ENCODE data around the gene HIBADH. TPM values are rescaled to one million over a fixed set of nuclear protein-coding genes. Genes with fewer than 3 reads are reported as not detected.

HIBADH gene
- total RNA-seq, 1 experiment from 2014 or later: 33.7 TPM

GRCh38 chr7:27670676-27671075 is 8.0 kb upstream of the HIBADH start:
- Histone ChIP-seq H3K36me3 (ENCODE audit: control insufficient read depth, insufficient read depth, low read length) (no peaks in the 10 kb centered on the region), H3K9me3 (no peaks in the 10 kb centered on the region), H3K4me3 (ENCODE audit: low read depth, low read length) (no peak overlapping the region), H3K4me1 (no peaks in the 10 kb centered on the region), H3K27me3 (replicated peaks; ENCODE audit: control insufficient read depth, insufficient read depth, low read length) (no peaks in the 10 kb centered on the region)
- ChIA-PET CTCF (no interaction called here), POLR2A (no interaction called here)
- intact Hi-C loops (cut with micrococcal nuclease; ENCODE audit: unreplicated experiment): no loop called here
- no TSS peak for BruUV-seq (replicated peaks)
- no peak overlapping the region for H3K4me3 Mint-ChIP-seq (ENCODE audit: unreplicated experiment)
- H3K9me3 Mint-ChIP-seq (ENCODE audit: unreplicated experiment): no peaks in the 10 kb centered on the region
- H3K4me1 Mint-ChIP-seq (ENCODE audit: low read depth, unreplicated experiment): peaks cover 7% of the 10 kb centered on the region
- no peak for TF ChIP-seq CTCF (IDR thresholded peaks at IDR 0.05; ENCODE audit: insufficient read depth in 1 of 2, low read depth in 1 of 2, low read length in 1 of 2, severe bottlenecking in 1 of 2, unreplicated experiment in 1 of 2)
- DNase-seq: no peak
- no peaks in the 10 kb centered on the region for H3K36me3 Mint-ChIP-seq (ENCODE audit: insufficient read depth, unreplicated experiment)
- no peak overlapping the region for H3K27ac Mint-ChIP-seq (ENCODE audit: unreplicated experiment)
- H3K27me3 Mint-ChIP-seq (ENCODE audit: insufficient read depth, unreplicated experiment): no peaks in the 10 kb centered on the region

GRCh38 chr7:27670177-27670576 is 7.5 kb upstream of the HIBADH start:
- ChIA-PET POLR2A (no interaction called here), CTCF (no interaction called here)
- Mint-ChIP-seq H3K4me1 (ENCODE audit: low read depth, unreplicated experiment) (peaks cover 7% of the 10 kb centered on the region), H3K27ac (ENCODE audit: unreplicated experiment) (no peak overlapping the region), H3K27me3 (ENCODE audit: insufficient read depth, unreplicated experiment) (no peaks in the 10 kb centered on the region), H3K36me3 (ENCODE audit: insufficient read depth, unreplicated experiment) (no peaks in the 10 kb centered on the region), H3K4me3 (ENCODE audit: unreplicated experiment) (no peak overlapping the region), H3K9me3 (ENCODE audit: unreplicated experiment) (no peaks in the 10 kb centered on the region)
- no peaks in the 10 kb centered on the region for H3K9me3 ChIP-seq
- no peak for TF ChIP-seq CTCF (IDR thresholded peaks at IDR 0.05; ENCODE audit: insufficient read depth in 1 of 2, low read depth in 1 of 2, low read length in 1 of 2, severe bottlenecking in 1 of 2, unreplicated experiment in 1 of 2)
- no peaks in the 10 kb centered on the region for H3K4me1 ChIP-seq
- DNase-seq: no peak
- no TSS peak for BruUV-seq (replicated peaks)
- no peak overlapping the region for H3K4me3 ChIP-seq (ENCODE audit: low read depth, low read length)
- intact Hi-C loops (cut with micrococcal nuclease; ENCODE audit: unreplicated experiment): no loop called here
- H3K36me3 ChIP-seq (ENCODE audit: control insufficient read depth, insufficient read depth, low read length): no peaks in the 10 kb centered on the region
- H3K27me3 ChIP-seq (replicated peaks; ENCODE audit: control insufficient read depth, insufficient read depth, low read length): no peaks in the 10 kb centered on the region

DNA sequence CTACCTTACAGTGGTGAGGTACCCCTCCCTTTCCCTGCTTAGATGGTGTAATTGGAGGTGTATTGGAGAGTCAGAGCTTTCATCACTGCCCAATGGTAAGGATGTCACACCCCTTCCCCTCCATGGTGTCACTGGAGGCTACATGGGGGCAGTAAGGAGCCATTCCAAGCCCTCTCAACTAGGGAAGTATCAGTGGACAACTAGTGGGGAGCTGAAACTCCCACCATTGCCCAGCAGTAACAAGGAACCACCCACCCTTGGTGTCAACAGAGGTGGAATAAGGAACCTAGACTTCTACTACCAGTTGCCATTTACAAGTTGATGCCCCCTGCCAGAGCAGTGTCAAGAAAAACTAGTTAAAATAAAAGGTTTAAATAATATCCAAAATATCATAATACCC is 2.8 kb upstream of the HIBADH start:
- no peaks in the 10 kb centered on the region for H3K36me3 ChIP-seq (ENCODE audit: control insufficient read depth, insufficient read depth, low read length)
- H3K4me1 ChIP-seq: 0 out of 2 replicates have a peak, but pooled peaks cover 3% of the 10 kb centered on the region
- peaks cover 5% of the 10 kb centered on the region for H3K36me3 Mint-ChIP-seq (ENCODE audit: insufficient read depth, unreplicated experiment)
- ChIA-PET POLR2A (no interaction called here), CTCF (no interaction called here)
- H3K9me3 ChIP-seq: no peaks in the 10 kb centered on the region
- intact Hi-C loops (cut with micrococcal nuclease; ENCODE audit: unreplicated experiment): no loop called here
- BruUV-seq (replicated peaks): no TSS peak
- DNase-seq: no peak
- no peak for TF ChIP-seq CTCF (IDR thresholded peaks at IDR 0.05; ENCODE audit: insufficient read depth in 1 of 2, low read depth in 1 of 2, low read length in 1 of 2, severe bottlenecking in 1 of 2, unreplicated experiment in 1 of 2)
- H3K4me3 ChIP-seq (ENCODE audit: low read depth, low read length): no peak overlapping the region
- H3K9me3 Mint-ChIP-seq (ENCODE audit: unreplicated experiment): no peaks in the 10 kb centered on the region
- H3K4me1 Mint-ChIP-seq (ENCODE audit: low read depth, unreplicated experiment): peaks cover 7% of the 10 kb centered on the region
- H3K27me3 Mint-ChIP-seq (ENCODE audit: insufficient read depth, unreplicated experiment): no peaks in the 10 kb centered on the region
- H3K4me3 Mint-ChIP-seq (ENCODE audit: unreplicated experiment): no peak overlapping the region
- H3K27ac Mint-ChIP-seq (ENCODE audit: unreplicated experiment): no peak overlapping the region
- no peaks in the 10 kb centered on the region for H3K27me3 ChIP-seq (replicated peaks; ENCODE audit: control insufficient read depth, insufficient read depth, low read length)
